Activated CD8-positive, alpha-beta memory T cell treated with anti-CD3 and anti-CD28 coated beads for 4 hours (primary cell): ENCODE data around the gene CCDC142.

Source experiments
- DNase-seq, 2 donors: peaks; one replicate each; pipeline ENCODE4 v3.0.0-alpha.2; 2020; ENCODE audit warnings: low read depth in 2 of 2

The CCDC142 gene

GRCh38 chr2:74514368-74515270, 31.8 kb upstream of the CCDC142 start, which contains the start of gene TLX2:
Gene TLX2 (plus strand): TSS chr2:74514450. CDS start chr2:74514807, 357 bp downstream.
- no peak for DNase-seq

GRCh38 chr2:74513605-74514367, 31.0 kb upstream of the CCDC142 start:
- no peak for DNase-seq

GRCh38 chr2:74512744-74513604, 30.2 kb upstream of the CCDC142 start:
- DNase-seq: no peak

- DNase-seq: no peak
These were observed 28.5 kb upstream of the CCDC142 start for GRCh38 chr2:74511104-74511989.

- DNase-seq: no peak
These were observed 27.5 kb upstream of the CCDC142 start for GRCh38 chr2:74510272-74510671.

- no peak for DNase-seq
These were observed 25.2 kb upstream of the CCDC142 start for GRCh38 chr2:74507926-74508520.

GRCh38 chr2:74507145-74507925, 24.5 kb upstream of the CCDC142 start, which contains the start of gene PCGF1:
Gene PCGF1 (minus strand): TSS chr2:74507695. CDS start chr2:74507668, 27 bp downstream.
- peak; percentile 99 for DNase-seq

GRCh38 chr2:74505448-74506246, 22.8 kb upstream of the CCDC142 start:
- no peak for DNase-seq

- no peak for DNase-seq
These were observed 21.8 kb upstream of the CCDC142 start for GRCh38 chr2:74504591-74504990.

- DNase-seq: no peak
These were observed 21.0 kb upstream of the CCDC142 start for GRCh38 chr2:74503506-74504475.

GRCh38 chr2:74502720-74503505, 20.1 kb upstream of the CCDC142 start:
- no peak for DNase-seq

- DNase-seq: no peak
These were observed 19.4 kb upstream of the CCDC142 start for GRCh38 chr2:74502147-74502719.

GRCh38 chr2:74501335-74502071, 18.7 kb upstream of the CCDC142 start:
- DNase-seq: no peak

GRCh38 chr2:74500578-74500946, 17.8 kb upstream of the CCDC142 start:
- no peak for DNase-seq

- no peak for DNase-seq
These were observed 17.3 kb upstream of the CCDC142 start for GRCh38 chr2:74499940-74500577.
